ENCODE data around the gene PSORS1C2. TPM values are rescaled to one million over a fixed set of nuclear protein-coding genes. Genes with fewer than 3 reads are reported as not detected.

Gene PSORS1C2
- total and polyA plus RNA-seq, 9 donors: 0.09 to 0.27 (median 0.26) TPM; not detected in 3

- no peaks in the 10 kb centered on the region for H3K9me3 ChIP-seq (replicated peaks; ENCODE audit: control insufficient read depth, low read depth, low read length)
- DNase-seq: no peak
- no peak overlapping the region for H3K4me3 ChIP-seq (ENCODE audit: low read length)
- WGBS (ENCODE audit: insufficient coverage): 64% methylated on average over 6 of the region's 12 CpGs
- H3K36me3 ChIP-seq (ENCODE audit: control insufficient read depth, insufficient read depth, low read length): no peaks in the 10 kb centered on the region
- peaks cover 5% of the 10 kb centered on the region for H3K27me3 ChIP-seq (ENCODE audit: control insufficient read depth, insufficient read depth, low read length)
- H3K4me1 ChIP-seq (ENCODE audit: control insufficient read depth, insufficient read depth, low read length): peaks cover 13% of the 10 kb centered on the region
- H3K27ac ChIP-seq (ENCODE audit: low read length): no peak overlapping the region
These were observed 13.1 kb downstream of the PSORS1C2 start for GRCh38 chr6:31125586-31126363.

- 35% methylated on average over 4 of the region's 8 CpGs for WGBS (ENCODE audit: insufficient coverage)
- Histone ChIP-seq H3K27ac (ENCODE audit: low read length) (peak overlapping the region; percentile 55), H3K36me3 (ENCODE audit: control insufficient read depth, insufficient read depth, low read length) (no peaks in the 10 kb centered on the region), H3K27me3 (ENCODE audit: control insufficient read depth, insufficient read depth, low read length) (peaks cover 5% of the 10 kb centered on the region), H3K4me1 (ENCODE audit: control insufficient read depth, insufficient read depth, low read length) (peaks cover 13% of the 10 kb centered on the region), H3K9me3 (replicated peaks; ENCODE audit: control insufficient read depth, low read depth, low read length) (no peaks in the 10 kb centered on the region), H3K4me3 (ENCODE audit: low read length) (no peak overlapping the region)
- DNase-seq: peak; percentile 85
These were observed 13.7 kb downstream of the PSORS1C2 start for GRCh38 chr6:31125162-31125561.

- WGBS (ENCODE audit: insufficient coverage): 46% methylated on average over 10 of the region's 16 CpGs
- peaks cover 7% of the 10 kb centered on the region for H3K27me3 ChIP-seq (ENCODE audit: control insufficient read depth, insufficient read depth, low read length)
- no peaks in the 10 kb centered on the region for H3K9me3 ChIP-seq (replicated peaks; ENCODE audit: control insufficient read depth, low read depth, low read length)
- H3K27ac ChIP-seq (ENCODE audit: low read length): no peak overlapping the region
- H3K4me3 ChIP-seq (ENCODE audit: low read length): no peak overlapping the region
- peak; percentile 88 for DNase-seq
- H3K4me1 ChIP-seq (ENCODE audit: control insufficient read depth, insufficient read depth, low read length): peaks cover 13% of the 10 kb centered on the region
- no peaks in the 10 kb centered on the region for H3K36me3 ChIP-seq (ENCODE audit: control insufficient read depth, insufficient read depth, low read length)
These were observed 15.8 kb downstream of the PSORS1C2 start for GRCh38 chr6:31122791-31123706.

GRCh38 chr6:31121131-31121790 is 17.6 kb downstream of the PSORS1C2 start:
- Histone ChIP-seq H3K27ac (ENCODE audit: low read length) (no peak overlapping the region), H3K9me3 (replicated peaks; ENCODE audit: control insufficient read depth, low read depth, low read length) (no peaks in the 10 kb centered on the region), H3K36me3 (ENCODE audit: control insufficient read depth, insufficient read depth, low read length) (no peaks in the 10 kb centered on the region), H3K4me1 (ENCODE audit: control insufficient read depth, insufficient read depth, low read length) (peaks cover 18% of the 10 kb centered on the region), H3K27me3 (ENCODE audit: control insufficient read depth, insufficient read depth, low read length) (peaks cover 4% of the 10 kb centered on the region), H3K4me3 (ENCODE audit: low read length) (no peak overlapping the region)
- DNase-seq: no peak
- 82% methylated on average over 7 of the region's 12 CpGs for WGBS (ENCODE audit: insufficient coverage)

GRCh38 chr6:31120151-31120915 is 18.5 kb downstream of the PSORS1C2 start, which contains the start of gene CDSN:
Gene CDSN (minus strand): TSS chr6:31120446. CDS start chr6:31120419, 27 bp downstream.
- Histone ChIP-seq H3K27ac (ENCODE audit: low read length) (no peak within 1 kb of the TSS), H3K27me3 (ENCODE audit: control insufficient read depth, insufficient read depth, low read length) (peaks cover 4% of the 10 kb centered on the region), H3K9me3 (replicated peaks; ENCODE audit: control insufficient read depth, low read depth, low read length) (no peaks in the 10 kb centered on the region), H3K4me1 (ENCODE audit: control insufficient read depth, insufficient read depth, low read length) (peaks cover 17% of the 10 kb centered on the region), H3K36me3 (ENCODE audit: control insufficient read depth, insufficient read depth, low read length) (no peaks in the 10 kb centered on the region), H3K4me3 (ENCODE audit: low read length) (no peak within 1 kb of the TSS)
- 84% methylated on average over 23 of the region's 26 CpGs for WGBS (ENCODE audit: insufficient coverage)
- DNase-seq: no peak

GRCh38 chr6:31118178-31118577 is 20.7 kb downstream of the PSORS1C2 start:
- DNase-seq: no peak
- H3K9me3 ChIP-seq (replicated peaks; ENCODE audit: control insufficient read depth, low read depth, low read length): no peaks in the 10 kb centered on the region
- no peak overlapping the region for H3K27ac ChIP-seq (ENCODE audit: low read length)
- H3K27me3 ChIP-seq (ENCODE audit: control insufficient read depth, insufficient read depth, low read length): peaks cover 4% of the 10 kb centered on the region
- H3K36me3 ChIP-seq (ENCODE audit: control insufficient read depth, insufficient read depth, low read length): no peaks in the 10 kb centered on the region
- H3K4me1 ChIP-seq (ENCODE audit: control insufficient read depth, insufficient read depth, low read length): peaks cover 30% of the 10 kb centered on the region
- WGBS (ENCODE audit: insufficient coverage): 77% methylated on average over 5 of the region's 7 CpGs
- no peak overlapping the region for H3K4me3 ChIP-seq (ENCODE audit: low read length)

- peaks cover 25% of the 10 kb centered on the region for H3K4me1 ChIP-seq (ENCODE audit: control insufficient read depth, insufficient read depth, low read length)
- 21% methylated on average over 17 of the region's 19 CpGs for WGBS (ENCODE audit: insufficient coverage)
- H3K4me3 ChIP-seq (ENCODE audit: low read length): peak overlapping the region; percentile 17
- peak; percentile 65 for DNase-seq
- no peaks in the 10 kb centered on the region for H3K9me3 ChIP-seq (replicated peaks; ENCODE audit: control insufficient read depth, low read depth, low read length)
- H3K27me3 ChIP-seq (ENCODE audit: control insufficient read depth, insufficient read depth, low read length): peaks cover 7% of the 10 kb centered on the region
- H3K27ac ChIP-seq (ENCODE audit: low read length): peak overlapping the region; percentile 62
- no peaks in the 10 kb centered on the region for H3K36me3 ChIP-seq (ENCODE audit: control insufficient read depth, insufficient read depth, low read length)
These were observed 22.0 kb downstream of the PSORS1C2 start for GRCh38 chr6:31116661-31117385.

- Histone ChIP-seq H3K27me3 (ENCODE audit: control insufficient read depth, insufficient read depth, low read length) (peaks cover 10% of the 10 kb centered on the region), H3K4me3 (ENCODE audit: low read length) (no peak overlapping the region), H3K4me1 (ENCODE audit: control insufficient read depth, insufficient read depth, low read length) (peaks cover 25% of the 10 kb centered on the region), H3K9me3 (replicated peaks; ENCODE audit: control insufficient read depth, low read depth, low read length) (no peaks in the 10 kb centered on the region), H3K27ac (ENCODE audit: low read length) (no peak overlapping the region), H3K36me3 (ENCODE audit: control insufficient read depth, insufficient read depth, low read length) (no peaks in the 10 kb centered on the region)
- DNase-seq: no peak
- 91% methylated on average over 10 of the region's 12 CpGs for WGBS (ENCODE audit: insufficient coverage)
These were observed 22.8 kb downstream of the PSORS1C2 start for GRCh38 chr6:31115941-31116560.

All from muscle of leg (tissue), 11 donors.